NCI-H2029 treated with DMSO at 0.1 percent for 48 hours (cell line): Measurements from ENCODE around the gene APOL6.
A peak's percentile ranks its signal among the peaks of the same experiment; 100 is the strongest.
"Not testable (repeated sequence)": the region's sequence is repeated elsewhere in the genome, so short reads cannot be mapped to it uniquely, and the experiment has no call there.

Source experiments
- DNase-seq: peaks from one replicate; lab custom pipeline; 2025; lab: John Stamatoyannopoulos, UW

APOL6 gene

DNA sequence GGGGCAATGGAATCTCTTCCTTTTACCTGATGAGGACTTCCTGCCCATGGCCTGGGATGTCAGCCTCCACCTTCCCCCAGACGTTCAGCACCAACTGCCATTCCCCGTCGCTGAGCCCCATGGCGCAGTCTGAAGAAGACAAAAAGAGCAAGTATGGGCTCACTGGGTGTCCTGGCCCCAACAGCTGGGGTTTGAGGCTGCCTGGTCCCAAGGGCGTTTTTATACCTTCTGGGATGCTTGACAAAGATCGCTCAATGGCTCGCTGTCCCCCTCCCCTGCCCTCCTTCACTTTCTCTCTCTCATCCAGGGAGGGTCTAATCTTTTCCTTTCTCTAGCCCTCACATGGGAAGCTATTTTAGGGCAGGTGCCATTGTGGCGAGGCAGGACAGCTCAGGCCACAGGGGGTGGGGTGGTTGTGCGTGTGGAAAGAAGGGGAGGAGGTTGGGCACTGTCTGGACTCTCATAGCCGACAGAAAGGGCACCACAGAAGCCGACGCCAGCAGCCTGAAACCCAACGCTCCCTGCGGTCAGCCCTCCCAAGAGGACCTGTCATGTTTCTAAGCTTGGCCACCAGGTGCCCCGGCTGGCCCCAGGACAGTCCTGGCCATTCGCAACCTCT lies 31.0 kb upstream of the APOL6 start, which contains the start of gene MB:
MB (minus strand) TSS at position 193 of the 619 bp plus-strand sequence; CDS start at position 121, 72 bp downstream.
- no peak for DNase-seq

DNA sequence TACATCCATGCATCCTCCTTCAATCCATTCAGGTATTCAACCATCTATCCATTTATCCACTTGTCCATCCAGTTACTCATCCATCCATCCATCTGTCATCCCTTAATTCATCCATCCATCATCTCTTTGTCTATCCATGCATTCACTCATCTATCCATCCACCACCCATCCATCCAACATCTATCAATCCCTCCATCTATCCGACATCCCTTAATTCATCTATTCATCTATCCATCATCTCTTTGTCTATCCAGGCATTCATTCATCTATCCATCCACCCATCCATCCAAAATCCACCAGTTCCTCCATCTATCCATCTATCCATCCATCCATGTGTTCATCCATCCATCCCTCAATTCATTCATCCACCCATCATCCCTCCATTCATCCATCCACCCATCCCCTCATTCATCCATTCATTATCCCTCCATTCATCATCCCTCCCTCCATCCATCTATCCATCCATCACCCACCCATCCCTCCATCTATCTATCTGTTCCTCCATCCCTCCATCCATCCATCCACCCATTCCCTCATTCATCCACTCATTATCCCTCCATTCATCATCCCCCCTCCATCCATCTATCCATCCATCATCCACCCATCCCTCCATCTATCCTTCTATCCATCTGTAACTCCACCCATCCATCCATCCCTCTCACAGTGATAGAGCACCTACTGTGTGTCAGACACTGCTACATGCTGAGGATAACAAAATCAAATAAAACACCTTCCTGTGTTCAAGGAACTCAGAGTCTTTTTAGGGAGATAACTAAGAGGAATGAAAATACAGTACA lies 29.6 kb upstream of the APOL6 start:
- no peak for DNase-seq

DNA sequence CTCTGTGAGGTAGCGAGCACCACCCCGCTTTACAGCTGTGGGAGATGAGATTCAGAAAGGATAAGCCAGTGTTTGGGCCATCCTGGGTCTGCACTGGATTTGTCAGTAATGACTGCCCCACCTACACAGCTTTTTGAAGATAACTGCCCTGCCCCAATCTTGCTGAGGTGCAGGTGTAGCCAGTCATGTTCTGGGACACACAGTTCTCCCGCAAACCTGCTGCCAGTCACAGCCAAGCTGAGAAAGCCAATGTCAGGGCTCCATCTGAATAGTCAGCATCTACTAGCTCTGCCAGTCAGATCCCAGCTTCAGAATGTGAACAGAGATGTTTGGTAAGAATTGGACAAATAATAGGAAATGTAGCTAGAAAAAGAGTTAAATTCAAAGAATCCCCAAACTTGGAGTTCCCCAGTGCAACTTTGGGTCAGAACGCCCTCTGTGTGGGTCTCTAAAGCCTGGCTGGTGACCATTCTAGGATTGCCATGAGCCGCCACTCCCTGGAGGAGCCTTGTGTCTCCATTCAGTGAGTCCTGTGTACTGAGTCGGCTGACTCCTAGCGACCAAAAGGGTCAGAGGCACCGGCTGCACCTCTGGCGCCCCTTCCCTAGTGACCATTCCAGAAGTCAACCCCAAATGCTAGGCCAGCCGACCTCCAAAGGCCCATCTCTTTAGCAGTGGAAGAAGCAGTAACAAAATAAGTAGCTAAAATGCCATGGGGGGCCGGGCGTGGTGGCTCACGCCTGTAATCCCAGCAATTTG lies 28.7 kb upstream of the APOL6 start:
- no peak for DNase-seq

DNA sequence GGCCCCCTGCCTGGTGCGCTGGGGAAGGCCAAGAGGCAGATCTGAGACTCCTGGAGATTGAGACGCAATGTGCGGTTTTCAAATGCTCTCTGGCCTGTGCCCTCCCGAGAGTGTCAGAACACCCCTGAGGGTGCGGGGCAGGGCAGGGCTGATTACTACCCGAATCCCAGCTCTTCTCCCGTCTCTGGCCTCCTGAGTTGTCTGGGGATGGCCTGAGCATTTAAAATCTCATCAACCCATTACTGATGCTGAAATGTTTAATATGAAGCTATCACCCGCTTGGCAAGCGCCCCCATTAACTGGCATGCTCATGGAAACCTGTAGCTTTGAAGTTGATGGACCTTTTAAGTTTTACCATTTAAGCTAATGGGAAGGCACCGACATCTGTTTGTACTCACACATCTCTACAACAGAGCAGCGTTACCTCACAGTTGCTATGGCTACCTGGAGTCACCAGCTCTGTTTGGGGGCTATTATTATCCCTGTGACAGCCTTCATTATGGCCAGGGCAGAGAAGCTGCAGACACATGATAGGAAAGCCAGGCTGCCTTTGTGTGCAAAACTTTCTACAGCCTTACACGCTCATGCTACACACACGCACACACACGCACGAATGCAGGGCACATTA lies 27.5 kb upstream of the APOL6 start:
- DNase-seq, result no peak

DNA sequence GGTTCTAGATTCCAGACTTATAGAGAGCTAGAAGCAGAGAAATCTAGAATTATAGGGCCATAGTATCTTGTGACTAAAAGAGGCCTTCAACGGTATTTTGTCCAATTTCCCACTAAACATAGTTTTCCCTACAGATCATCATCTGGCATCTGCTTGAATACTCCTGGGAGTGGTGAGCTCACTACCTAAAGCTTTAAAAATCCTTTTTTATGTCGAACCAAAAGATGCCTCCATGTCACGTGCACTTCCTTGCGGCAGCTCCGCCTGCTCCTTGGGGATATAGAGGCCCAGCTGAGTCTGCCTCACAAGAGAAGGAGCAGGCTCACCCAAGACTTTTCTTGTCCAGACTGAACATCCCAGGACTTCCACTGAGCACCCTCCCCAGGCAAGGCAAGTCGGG lies 26.8 kb upstream of the APOL6 start:
- DNase-seq, result no peak

DNA sequence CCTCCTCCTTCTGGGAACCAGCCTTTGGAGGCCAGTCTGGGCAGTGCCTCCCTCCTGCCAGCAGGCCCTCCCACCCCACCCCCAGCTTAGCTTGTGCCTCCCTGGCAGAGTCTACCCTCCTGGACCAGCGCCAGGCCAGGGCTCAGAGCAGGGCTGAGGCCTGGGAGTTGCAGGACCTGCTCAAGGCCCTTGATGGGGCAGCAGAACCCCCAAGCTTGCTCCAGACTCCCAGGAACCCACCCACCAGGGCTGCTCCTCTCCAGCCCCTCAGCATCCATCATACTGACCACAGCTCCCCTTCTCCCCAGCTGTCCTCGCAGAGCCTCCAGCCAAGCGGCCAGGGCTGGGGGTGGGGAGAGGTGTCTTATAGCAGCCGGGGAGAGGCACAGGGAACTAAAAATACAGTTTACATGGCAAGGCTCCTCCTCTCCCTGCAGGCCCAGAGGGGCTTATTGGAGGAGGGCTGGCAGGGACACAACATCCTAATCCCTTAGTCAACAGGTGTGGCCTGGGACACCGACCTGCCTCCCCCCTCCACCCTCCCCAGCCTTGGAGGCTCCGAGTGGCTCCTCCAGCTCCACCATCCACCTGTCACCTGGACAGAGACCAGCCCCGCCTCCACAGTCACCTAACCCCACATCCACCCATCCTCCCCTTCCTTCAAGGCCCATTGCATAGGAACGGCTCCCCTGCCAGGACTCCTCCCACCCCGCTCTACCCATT lies 25.9 kb upstream of the APOL6 start:
- DNase-seq, result peak; percentile 91

DNA sequence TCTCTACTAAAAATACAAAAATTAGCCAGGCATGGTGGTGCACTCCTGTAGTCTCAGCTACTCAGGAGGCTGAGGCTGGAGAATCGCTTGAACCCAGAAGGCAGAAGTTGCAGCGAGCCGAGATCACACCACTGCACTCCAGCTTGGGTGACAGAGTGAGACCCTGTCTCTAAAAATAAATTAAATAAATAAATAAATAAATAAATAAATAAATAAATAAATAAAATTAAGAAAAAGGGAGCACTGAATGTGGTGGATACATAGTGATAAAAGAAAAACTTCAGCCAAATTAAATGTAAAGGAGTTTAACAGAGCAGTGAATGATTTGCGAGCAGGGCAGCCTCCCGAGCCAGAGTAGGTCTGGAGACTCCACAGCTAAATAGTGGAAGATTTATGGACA lies 24.4 kb upstream of the APOL6 start:
- not testable (repeated sequence) for DNase-seq

DNA sequence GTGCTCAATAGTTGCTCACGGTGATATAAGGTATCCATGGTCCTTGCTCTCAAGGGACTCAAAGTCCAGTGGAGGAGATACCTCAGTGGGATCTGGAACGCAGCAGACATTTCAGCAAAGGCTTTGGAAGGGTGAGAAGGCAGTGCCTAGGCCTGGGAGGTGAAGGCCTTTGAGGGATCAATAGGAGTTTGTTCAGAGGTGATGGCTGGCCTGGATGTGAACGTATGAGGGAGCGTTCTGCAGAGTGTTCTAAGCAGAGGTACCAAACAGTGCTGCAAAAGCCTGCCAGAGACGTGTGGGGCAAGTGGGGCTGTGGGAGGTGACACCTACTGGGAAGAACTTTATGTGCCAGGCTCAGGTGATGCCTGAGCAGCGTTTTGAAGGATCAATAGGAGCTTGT lies 23.7 kb upstream of the APOL6 start:
- DNase-seq, result no peak

DNA sequence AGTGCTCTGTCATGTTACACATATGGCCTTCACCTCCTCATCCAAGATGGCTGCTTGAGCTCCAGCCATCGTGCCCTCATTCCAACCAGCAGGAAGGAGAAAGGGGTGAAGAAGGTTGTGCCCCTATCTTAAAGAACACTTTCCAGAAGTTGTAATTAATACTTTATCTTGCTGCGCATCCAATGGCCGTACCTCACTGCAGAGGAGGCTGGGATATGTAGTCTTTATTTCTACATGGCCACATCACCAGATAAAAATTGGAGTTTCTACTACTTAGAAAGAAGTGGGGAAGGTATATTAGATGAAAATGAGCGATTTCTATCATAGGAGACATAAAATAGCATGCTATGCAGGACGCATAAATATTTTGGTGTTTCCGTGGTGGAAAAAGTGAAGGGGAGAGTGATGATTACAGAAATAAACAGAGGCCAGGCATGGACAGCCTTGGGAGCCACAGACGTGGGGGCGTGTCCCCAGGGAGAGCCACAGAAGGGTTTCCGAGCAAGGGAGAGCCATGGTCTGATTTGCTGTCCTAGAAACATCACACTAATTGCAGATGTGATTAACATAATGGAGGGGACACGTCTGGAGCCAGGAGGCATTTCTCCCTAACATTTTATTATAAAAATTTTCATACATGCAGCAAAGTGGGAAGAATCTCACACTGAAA lies 22.3 kb upstream of the APOL6 start:
- no peak for DNase-seq

DNA sequence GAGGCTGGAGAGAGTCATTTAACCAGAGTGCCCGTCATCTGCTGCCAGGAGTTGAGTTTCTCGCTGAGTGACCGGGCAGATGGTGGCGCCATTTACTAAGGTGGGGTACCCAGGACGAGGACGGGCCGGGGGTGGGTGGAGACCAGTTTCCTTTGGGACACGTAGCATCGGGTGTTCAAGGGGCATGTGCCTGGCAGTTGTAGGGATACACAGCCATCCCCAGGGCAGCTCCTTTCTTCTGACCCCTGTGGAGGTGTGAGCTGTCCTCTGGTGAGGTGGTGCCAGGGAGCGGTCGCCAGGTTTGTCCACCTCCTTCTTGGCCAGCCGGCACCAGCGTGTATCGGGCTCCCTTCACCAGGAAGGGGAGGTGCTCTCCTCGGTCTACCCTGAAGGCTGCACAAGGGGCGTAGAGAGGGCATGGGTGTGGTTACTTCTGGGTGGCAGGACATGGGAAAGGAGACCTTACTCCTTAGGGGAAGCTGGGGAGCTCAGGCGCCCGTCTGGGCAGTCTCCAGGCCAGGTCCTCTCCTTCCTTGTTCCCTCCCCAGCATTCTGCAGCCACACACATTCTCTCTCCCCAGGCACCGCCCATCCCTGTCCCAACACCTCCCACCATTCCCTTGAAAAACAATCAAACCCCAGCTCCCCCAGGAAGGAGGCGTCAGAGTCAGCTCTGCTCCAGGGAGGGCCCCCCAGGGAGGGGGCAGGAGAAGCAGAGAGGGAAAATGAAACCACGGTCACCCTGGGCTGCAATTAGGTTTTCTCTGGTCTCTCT lies 20.8 kb upstream of the APOL6 start:
- peak; percentile 58 for DNase-seq

DNA sequence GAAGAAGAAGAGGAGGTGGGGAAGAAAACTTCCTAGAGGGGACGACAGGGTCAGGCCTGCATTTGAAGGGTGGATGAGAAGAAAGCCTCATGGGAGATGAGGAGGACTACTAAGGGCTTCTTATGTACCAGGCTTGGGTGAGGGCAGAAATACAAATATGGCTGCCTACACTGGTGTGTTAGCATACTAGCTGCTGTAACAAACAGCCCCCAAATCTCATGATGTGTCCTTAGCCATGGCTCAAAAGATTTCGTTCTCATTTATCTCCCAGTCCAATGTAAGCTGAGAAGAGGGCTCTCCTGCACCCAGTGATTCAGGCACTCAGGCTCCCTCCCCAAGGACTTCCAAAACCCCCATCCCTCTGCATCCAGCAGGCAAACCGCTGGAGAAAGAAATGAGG lies 19.5 kb upstream of the APOL6 start:
- no peak for DNase-seq

DNA sequence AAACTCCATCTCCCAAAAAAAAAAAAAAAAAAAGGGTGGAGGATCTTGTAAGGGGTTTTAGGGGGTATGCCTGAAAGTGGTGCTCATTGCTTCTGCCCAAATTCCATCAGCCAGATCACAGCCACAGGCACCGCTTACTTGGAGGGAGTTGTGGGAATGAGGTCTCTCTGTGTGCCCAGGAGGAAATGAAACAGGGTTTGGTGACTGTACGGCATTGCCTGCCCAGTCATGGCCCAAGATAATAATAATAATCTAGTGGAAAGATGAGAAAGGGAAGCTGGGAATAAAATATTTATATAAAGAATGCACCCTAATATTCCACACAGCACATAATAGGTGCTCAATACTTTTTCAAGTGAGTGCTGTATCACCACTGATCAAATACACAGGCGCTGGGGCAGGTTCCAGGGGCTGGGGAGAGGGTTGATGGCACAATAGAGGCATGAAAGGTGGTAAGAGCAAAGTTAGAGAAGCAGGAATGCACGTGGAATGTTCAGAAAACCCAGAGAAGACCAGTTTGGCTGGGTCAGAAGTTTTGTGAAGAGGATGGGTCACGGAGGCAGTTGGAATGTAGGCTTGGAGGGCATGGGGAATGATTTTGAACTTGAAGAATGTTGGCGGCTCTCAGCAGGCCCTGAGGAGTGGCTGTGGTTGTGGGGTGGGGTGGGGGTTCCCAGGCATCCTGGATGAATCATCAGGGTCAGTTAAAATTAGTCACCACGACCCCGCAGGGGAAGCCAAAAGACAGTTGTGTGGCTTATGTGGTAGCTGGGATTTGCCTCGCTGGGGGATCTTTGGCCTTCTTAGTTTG lies 18.6 kb upstream of the APOL6 start:
- no peak for DNase-seq

DNA sequence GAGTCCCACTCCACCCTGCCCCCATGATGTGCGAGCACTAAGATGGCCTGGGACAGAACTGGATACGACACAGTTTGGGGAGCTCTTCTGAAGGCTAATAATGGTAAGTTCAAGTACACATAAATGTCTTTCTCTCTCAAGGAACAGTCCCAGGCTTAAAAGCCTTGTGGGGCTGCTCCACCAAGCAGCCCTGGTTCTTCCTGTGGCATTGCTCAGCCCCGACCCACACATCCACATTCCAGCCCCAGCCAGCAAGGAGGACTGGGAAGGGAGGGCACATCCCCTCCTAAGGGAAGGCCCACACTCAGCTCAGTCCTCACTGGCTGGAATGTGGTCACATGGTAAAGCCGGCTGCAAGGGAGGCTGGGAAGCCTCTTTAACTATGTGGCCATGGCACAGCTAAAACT lies 17.9 kb upstream of the APOL6 start:
- no peak for DNase-seq

DNA sequence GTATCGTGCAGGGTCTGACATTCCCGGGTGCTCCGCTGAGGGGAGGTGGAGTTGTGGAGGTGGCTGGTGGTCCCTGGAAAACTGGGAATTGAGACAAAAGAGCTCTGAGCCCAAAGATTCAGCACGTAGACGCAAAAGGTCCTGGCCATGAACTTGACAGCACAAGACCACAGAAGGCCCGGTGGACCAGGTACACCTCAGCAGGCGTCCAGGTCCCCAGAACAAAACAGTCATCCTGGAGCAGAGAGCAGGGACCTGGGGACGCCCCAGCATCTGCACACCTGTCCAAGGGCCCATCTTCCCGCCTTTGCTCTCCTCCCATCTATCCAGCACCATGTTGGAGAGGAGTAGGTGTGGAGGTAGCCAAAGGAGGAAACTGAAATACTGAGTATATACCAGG lies 17.4 kb upstream of the APOL6 start:
- DNase-seq, result no peak

DNA sequence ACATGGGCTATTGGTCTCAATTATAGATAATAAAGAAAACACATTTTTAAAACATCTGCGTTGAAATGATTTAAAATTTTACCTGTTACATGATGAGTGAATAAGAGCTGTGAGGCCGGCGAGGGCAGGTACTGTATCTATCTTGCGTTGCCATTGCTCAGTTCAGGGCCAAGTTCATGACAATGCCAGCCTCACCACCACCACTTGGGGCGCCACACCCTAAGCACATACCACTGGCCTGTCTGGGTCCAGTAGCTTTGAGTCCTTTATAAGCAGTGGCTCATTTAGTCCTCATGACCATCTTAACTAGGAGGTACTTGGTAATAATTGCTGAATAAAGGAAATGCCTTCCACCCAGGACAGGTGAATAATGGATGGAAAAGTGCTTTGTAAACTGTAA lies 16.6 kb upstream of the APOL6 start:
- no peak for DNase-seq

DNA sequence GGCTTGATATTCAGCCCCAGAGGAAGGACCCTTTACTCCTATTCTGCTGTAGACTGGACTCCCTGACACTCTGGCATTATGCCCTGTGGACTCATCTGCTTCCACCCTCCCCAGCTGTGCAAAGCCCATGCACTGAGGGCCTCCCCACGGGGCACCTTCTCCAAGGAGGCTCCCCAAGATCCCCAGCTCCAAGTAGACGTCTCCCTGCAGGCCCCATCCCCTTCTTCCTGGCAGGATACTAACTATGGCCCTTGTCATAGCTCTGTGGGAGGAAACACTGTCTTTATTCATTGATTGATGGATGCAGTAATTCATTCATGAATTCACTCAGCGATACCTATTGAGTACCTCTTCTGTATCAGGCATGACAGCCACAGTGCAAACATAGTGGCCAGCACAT lies 15.3 kb upstream of the APOL6 start:
- DNase-seq, result no peak

DNA sequence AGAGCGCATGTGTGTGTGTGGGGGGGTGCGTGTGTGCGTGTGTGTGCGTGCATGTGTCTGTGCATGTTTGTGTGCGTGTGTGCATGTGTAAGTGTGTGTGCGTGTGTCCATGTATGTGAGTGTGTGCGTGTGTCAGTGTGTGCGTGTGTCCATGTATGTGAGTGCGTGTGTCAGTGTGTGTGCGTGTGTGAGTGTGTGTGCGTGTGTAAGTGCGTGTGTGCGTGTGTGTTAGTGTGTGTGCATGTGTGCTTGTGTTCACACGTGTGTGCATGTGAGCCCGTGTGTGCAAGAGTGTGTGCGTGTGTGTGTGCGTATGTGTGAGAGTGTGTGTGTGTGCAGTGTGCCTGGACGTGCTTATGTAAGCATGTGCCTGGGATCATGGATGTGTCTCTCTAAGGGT lies 14.7 kb upstream of the APOL6 start:
- no peak for DNase-seq

DNA sequence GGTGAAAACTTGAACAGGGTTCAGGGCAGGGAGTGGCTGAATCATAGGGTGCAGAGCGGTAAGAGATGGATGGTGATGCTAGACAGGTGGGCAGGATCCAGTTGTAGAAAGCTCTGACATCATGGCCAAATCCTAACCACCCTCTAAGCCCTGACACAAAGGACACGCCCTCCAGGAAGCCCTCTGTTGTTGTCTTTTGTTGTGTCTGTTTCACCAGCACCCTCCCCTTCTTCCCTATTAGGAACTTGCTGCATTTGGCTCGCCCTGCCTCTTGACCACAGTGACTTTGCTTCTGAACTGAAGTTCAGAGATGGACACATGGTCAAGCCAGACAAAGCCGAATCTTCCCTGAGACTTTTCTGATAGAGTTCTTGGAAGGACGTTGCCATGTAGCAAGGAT lies 14.2 kb upstream of the APOL6 start:
- DNase-seq, result no peak

DNA sequence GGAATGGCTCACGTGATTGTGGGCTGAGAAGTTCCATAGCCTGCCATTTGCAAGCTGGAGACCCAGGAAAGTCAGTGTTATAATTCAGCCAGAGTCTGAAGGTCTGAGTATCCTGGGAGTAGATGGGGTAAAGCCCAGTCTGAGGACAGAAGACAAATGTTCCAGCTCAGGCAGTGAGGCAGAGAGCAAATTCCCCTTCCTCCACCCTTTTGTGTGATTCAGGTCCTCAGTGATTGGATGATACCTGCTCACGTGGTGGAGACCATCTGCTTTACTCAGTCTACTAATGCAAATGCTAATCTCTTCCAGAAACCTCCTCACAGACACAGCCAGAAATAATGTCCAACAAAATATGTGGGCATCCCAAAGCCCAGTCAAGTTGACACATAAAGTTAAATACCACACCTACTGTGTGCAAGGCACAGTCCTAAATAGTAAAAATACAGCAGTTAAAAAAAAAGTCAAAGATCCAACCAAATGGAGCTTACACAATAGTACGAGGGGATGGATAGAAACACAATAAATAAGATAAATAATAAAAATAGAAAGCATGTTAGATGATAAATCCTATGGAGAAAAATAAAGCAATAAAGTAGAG lies 13.2 kb upstream of the APOL6 start:
- no peak for DNase-seq
